ENCODE results near the gene WARS2. TPM values are rescaled to one million over a fixed set of nuclear protein-coding genes. Genes with fewer than 3 reads are reported as not detected.
A peak's percentile ranks its signal among the peaks of the same experiment; 100 is the strongest.

WARS2 gene
- 17.4 and 27.7 TPM in 2 replicates for total RNA-seq (2022)
- percentile 76 among the genes with signal in this experiment for Bru-seq, nascent RNA
- BruChase-seq, experiment 1, labeled RNA remaining after a 6-hour chase = percentile 56 among the genes with signal in this experiment
- BruChase-seq, experiment 2, labeled RNA remaining after a 2-hour chase = percentile 58 among the genes with signal in this experiment
- long read RNA-seq, transcript WARS2-201 (6 exons, 2,800 nt) = major isoform, 48 of 78 reads
- long read RNA-seq, transcript WARS2-202 (6 exons, 2,811 nt) = minor isoform, 7 of 78 reads
- long read RNA-seq, partial matches to known transcripts = 8 of 78 reads
- long read RNA-seq, other reads (novel, unspliced or antisense) = 13 of 78 reads

DNA sequence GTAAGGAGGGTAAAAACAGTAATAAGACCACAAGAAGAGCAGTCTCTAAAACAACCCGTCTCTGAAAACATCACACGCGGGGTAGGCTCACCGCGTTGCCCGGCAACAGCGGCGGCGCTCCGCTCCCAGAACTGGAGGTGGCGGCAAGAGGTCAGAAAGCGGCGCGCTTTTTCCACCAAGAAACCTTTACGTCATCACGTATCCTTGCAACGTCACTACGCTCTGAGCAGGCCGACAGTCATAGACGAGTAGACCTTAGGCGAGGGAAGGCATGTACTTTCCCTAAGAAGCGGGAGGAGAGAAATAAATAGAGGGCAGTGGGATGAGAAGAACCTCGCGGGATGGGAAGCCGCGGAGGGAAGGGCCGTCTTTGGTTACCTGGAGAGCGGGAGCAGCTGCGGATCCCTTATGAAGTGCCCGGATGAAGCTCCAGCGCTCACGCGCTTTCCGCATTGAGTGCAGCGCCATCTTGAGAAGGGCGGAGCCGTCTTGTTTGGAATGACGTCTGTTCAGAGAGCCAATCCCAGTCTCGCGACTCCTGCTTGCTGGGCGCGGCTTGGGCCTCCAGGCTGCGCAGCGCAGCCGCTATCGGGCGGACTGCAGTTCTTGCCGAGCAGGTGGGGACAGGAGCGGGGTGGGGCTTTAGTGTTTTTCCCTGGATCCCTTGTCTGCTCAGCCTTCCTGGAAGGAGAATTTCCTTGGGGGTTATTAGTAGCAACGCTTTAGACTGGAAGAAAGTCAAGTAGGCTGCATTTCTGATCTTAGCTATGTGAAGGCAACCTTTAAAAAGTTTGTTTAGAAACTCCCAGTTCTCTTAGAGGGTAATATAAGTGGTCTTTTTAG lies at the start of gene WARS2:
TSS of gene WARS2 (minus strand) at position 477 of the 843 bp plus-strand sequence. CDS start at position 468, 9 bp downstream.
- H3K27me3 Mint-ChIP-seq (ENCODE audit: insufficient read depth, unreplicated experiment) = no peaks in the 10 kb centered on the region
- peaks cover 20% of the 10 kb centered on the region for H3K36me3 Mint-ChIP-seq (ENCODE audit: insufficient read depth, unreplicated experiment)
- H3K27ac Mint-ChIP-seq (ENCODE audit: low read depth, unreplicated experiment) = no peak within 1 kb of the TSS
- CTCF ChIA-PET = interaction anchor here (0.6 to 1.4 kb wide), 10 partner anchors 8 to 999 kb away, joined by 3 to 6 read pairs (median 3); no protein-coding TSS in a partner anchor
- BruUV-seq (replicated peaks) = TSS peak; percentile 66
- DNase-seq (ENCODE audit: unreplicated experiment) = peak; percentile 98
- intact Hi-C loops (cut with micrococcal nuclease) = loop anchor here (1.0 to 5.0 kb wide), 6 partner anchors 99 to 986 kb away; no protein-coding TSS in a partner anchor
- TF ChIP-seq, protein P1, sequence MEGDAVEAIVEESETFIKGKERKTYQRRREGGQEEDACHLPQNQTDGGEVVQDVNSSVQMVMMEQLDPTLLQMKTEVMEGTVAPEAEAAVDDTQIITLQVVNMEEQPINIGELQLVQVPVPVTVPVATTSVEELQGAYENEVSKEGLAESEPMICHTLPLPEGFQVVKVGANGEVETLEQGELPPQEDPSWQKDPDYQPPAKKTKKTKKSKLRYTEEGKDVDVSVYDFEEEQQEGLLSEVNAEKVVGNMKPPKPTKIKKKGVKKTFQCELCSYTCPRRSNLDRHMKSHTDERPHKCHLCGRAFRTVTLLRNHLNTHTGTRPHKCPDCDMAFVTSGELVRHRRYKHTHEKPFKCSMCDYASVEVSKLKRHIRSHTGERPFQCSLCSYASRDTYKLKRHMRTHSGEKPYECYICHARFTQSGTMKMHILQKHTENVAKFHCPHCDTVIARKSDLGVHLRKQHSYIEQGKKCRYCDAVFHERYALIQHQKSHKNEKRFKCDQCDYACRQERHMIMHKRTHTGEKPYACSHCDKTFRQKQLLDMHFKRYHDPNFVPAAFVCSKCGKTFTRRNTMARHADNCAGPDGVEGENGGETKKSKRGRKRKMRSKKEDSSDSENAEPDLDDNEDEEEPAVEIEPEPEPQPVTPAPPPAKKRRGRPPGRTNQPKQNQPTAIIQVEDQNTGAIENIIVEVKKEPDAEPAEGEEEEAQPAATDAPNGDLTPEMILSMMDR (IDR thresholded peaks at IDR 0.05; ENCODE audit: unreplicated experiment) = no peak
- peaks cover 29% of the 10 kb centered on the region for H3K4me1 Mint-ChIP-seq (ENCODE audit: insufficient read depth, unreplicated experiment)
- no peak within 1 kb of the TSS for H3K4me3 Mint-ChIP-seq (ENCODE audit: unreplicated experiment)
- POLR2A ChIA-PET = interaction anchor here (0.5 to 1.9 kb wide), 24 partner anchors 15 to 937 kb away, joined by 3 to 10 read pairs (median 3); no protein-coding TSS in a partner anchor
- H3K9me3 Mint-ChIP-seq (ENCODE audit: unreplicated experiment) = no peaks in the 10 kb centered on the region

DNA sequence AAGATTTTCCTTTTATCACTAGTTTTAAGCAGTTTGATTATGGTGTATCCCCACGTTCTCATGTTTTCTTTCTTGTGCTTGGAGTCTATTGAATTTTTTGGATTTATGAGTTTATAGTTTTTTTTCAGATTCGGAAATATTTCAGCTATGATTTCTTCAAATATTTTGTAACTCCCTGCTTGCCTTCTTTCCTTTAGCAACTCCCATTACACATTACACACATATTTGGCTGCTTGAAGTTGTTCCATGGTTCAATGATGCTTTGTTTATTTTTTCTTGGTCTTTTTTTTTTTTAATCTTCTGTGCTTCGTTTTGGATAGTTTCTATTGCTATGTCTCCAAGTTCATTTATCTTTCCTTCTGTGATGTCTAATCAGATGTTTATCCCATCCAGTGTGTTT lies 48.5 kb upstream of the WARS2 start:
- no TSS peak for BruUV-seq (replicated peaks)

DNA sequence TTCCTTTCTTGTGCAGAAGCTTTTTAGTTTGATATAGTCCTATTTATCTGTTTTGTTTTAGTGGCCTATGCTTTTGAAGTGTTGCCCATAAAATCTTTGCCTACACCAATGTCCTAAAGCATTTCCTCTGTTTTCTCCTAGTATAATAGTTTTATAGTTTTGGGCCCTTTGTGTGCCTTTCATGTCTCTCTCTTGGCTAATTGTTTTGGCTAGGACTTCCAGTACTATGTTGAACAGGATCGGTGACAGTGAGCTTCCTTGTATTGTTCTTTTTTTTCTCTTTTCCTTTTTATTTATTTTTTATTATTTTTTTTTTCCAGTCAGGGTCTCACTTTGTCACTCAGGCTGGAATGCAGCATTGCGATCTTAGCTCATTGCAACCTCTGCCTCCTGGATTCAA lies 47.0 kb upstream of the WARS2 start:
- DNase-seq (ENCODE audit: unreplicated experiment) = no peak
- Mint-ChIP-seq H3K4me3 (ENCODE audit: unreplicated experiment) (no peak overlapping the region), H3K36me3 (ENCODE audit: insufficient read depth, unreplicated experiment) (peaks cover 22% of the 10 kb centered on the region), H3K9me3 (ENCODE audit: unreplicated experiment) (peaks cover 12% of the 10 kb centered on the region), H3K4me1 (ENCODE audit: insufficient read depth, unreplicated experiment) (no peaks in the 10 kb centered on the region), H3K27me3 (ENCODE audit: insufficient read depth, unreplicated experiment) (no peaks in the 10 kb centered on the region), H3K27ac (ENCODE audit: low read depth, unreplicated experiment) (no peak overlapping the region)
- no TSS peak for BruUV-seq (replicated peaks)
- POLR2A ChIA-PET = no interaction called here
- intact Hi-C loops (cut with micrococcal nuclease) = no loop called here
- CTCF ChIA-PET = no interaction called here
- TF ChIP-seq, protein P1 (IDR thresholded peaks at IDR 0.05; ENCODE audit: unreplicated experiment) = no peak

More for the DNA sequence above, 48.5 kb upstream of the WARS2 start:
- H3K27me3 Mint-ChIP-seq (ENCODE audit: insufficient read depth, unreplicated experiment) = no peaks in the 10 kb centered on the region
- TF ChIP-seq, protein P1 (IDR thresholded peaks at IDR 0.05; ENCODE audit: unreplicated experiment) = no peak
- no peak overlapping the region for H3K4me3 Mint-ChIP-seq (ENCODE audit: unreplicated experiment)
- intact Hi-C loops (cut with micrococcal nuclease) = no loop called here
- H3K36me3 Mint-ChIP-seq (ENCODE audit: insufficient read depth, unreplicated experiment) = peaks cover 22% of the 10 kb centered on the region
- POLR2A ChIA-PET = no interaction called here
- H3K27ac Mint-ChIP-seq (ENCODE audit: low read depth, unreplicated experiment) = no peak overlapping the region
- CTCF ChIA-PET = no interaction called here
- H3K9me3 Mint-ChIP-seq (ENCODE audit: unreplicated experiment) = peaks cover 12% of the 10 kb centered on the region
- DNase-seq (ENCODE audit: unreplicated experiment) = no peak
- no peaks in the 10 kb centered on the region for H3K4me1 Mint-ChIP-seq (ENCODE audit: insufficient read depth, unreplicated experiment)

DNA sequence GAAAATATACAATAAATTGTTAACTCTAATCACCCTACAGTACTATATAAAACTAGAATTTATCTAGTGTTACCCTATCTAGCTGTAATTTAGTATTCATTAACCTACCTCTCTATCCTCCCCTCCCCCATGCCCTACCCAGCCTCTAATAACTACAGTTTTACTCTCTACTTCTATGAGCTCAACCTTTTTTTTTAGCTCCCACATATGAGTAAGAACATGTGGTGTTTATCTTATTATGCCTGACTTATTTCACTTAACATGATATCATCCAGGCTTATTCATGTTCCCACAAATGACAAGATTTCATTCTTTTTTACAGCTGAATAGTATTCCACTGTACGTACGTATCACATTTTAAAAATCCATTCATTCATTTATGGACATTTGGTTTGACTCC lies 46.0 kb upstream of the WARS2 start:
- Mint-ChIP-seq H3K4me3 (ENCODE audit: unreplicated experiment) (no peak overlapping the region), H3K4me1 (ENCODE audit: insufficient read depth, unreplicated experiment) (no peaks in the 10 kb centered on the region), H3K36me3 (ENCODE audit: insufficient read depth, unreplicated experiment) (peaks cover 22% of the 10 kb centered on the region), H3K9me3 (ENCODE audit: unreplicated experiment) (peaks cover 12% of the 10 kb centered on the region), H3K27ac (ENCODE audit: low read depth, unreplicated experiment) (no peak overlapping the region), H3K27me3 (ENCODE audit: insufficient read depth, unreplicated experiment) (no peaks in the 10 kb centered on the region)
- TF ChIP-seq, protein P1 (IDR thresholded peaks at IDR 0.05; ENCODE audit: unreplicated experiment) = no peak
- DNase-seq (ENCODE audit: unreplicated experiment) = no peak
- ChIA-PET POLR2A (no interaction called here), CTCF (no interaction called here)
- no TSS peak for BruUV-seq (replicated peaks)
- intact Hi-C loops (cut with micrococcal nuclease) = no loop called here
